H9 (cell line): ENCODE data around the gene OSBPL1A. TPM values are rescaled to one million over a fixed set of nuclear protein-coding genes. Genes with fewer than 3 reads are reported as not detected.

Experiments
- DNase-seq: peaks from one replicate; pipeline ENCODE4 v3.0.0-alpha.2; 2017
- H2AFZ ChIP-seq: one replicate; pipeline ENCODE4 v1.6.1; 2013; ENCODE audit warnings: mild to moderate bottlenecking, low read length, control low read depth, moderate library complexity
- H2AK5ac ChIP-seq: 2 replicates; pipeline ENCODE4 v1.6.1; 2013; ENCODE audit warnings: low read length, control low read depth, mixed read lengths; ENCODE audit not compliant: insufficient read length
- H2BK120ac ChIP-seq: one replicate; pipeline ENCODE4 v1.6.1; 2013; ENCODE audit warnings: low read depth, mild to moderate bottlenecking, low read length, control low read depth, inconsistent platforms; ENCODE audit not compliant: poor library complexity, severe bottlenecking
- H2BK12ac ChIP-seq: 2 replicates; pipeline ENCODE4 v1.6.1; 2013; ENCODE audit warnings: low read length, control low read depth, mixed read lengths, low read depth; ENCODE audit not compliant: insufficient read length
- H2BK15ac ChIP-seq: 2 replicates; pipeline ENCODE4 v1.6.1; 2013; ENCODE audit warnings: low read depth, low read length, control low read depth
- H2BK20ac ChIP-seq: one replicate; pipeline ENCODE4 v1.6.1; 2013; ENCODE audit warnings: low read depth, mild to moderate bottlenecking, low read length, control low read depth, inconsistent platforms; ENCODE audit not compliant: poor library complexity, severe bottlenecking
- H2BK5ac ChIP-seq: 2 replicates; pipeline ENCODE4 v1.6.1; 2013; ENCODE audit warnings: low read length, control low read depth, mixed read lengths; ENCODE audit not compliant: insufficient read length
- H3K14ac ChIP-seq: 2 replicates; pipeline ENCODE4 v1.6.1; 2013; ENCODE audit warnings: low read length, control low read depth; ENCODE audit not compliant: insufficient read depth
- H3K18ac ChIP-seq: 2 replicates; pipeline ENCODE4 v1.6.1; 2013; ENCODE audit warnings: low read depth, mild to moderate bottlenecking, mixed read lengths, low read length, control low read depth; ENCODE audit not compliant: insufficient read length
- H3K23ac ChIP-seq: 2 replicates; pipeline ENCODE4 v1.6.1; 2013; ENCODE audit warnings: low read length, control low read depth, mixed read lengths, low read depth; ENCODE audit not compliant: insufficient read length
- H3K23me2 ChIP-seq: 2 replicates; pipeline ENCODE4 v1.6.1; 2013; ENCODE audit warnings: low read depth, mild to moderate bottlenecking, mixed read lengths, low read length, control low read depth; ENCODE audit not compliant: insufficient read length, poor library complexity, severe bottlenecking
- H3K27ac ChIP-seq: 2 replicates; pipeline ENCODE4 v1.5.1; 2013; ENCODE audit warnings: low read length, control low read depth, mixed read lengths, low read depth; ENCODE audit not compliant: insufficient read length
- H3K27me3 ChIP-seq: 2 replicates; pipeline ENCODE4 v1.6.1; 2013; ENCODE audit warnings: low read length, control low read depth, inconsistent platforms; ENCODE audit not compliant: insufficient read depth
- H3K4ac ChIP-seq: 2 replicates; pipeline ENCODE4 v1.6.1; 2013; ENCODE audit warnings: low read depth, mild to moderate bottlenecking, control low read depth, inconsistent platforms, low read length, moderate library complexity
- H3K4me1 ChIP-seq: 2 replicates; pipeline ENCODE4 v1.6.1; 2013; ENCODE audit warnings: low read length, control low read depth, inconsistent platforms; ENCODE audit not compliant: insufficient read depth
- H3K4me2 ChIP-seq: 2 replicates; pipeline ENCODE4 v1.6.1; 2013; ENCODE audit warnings: low read length, control low read depth, mixed read lengths; ENCODE audit not compliant: insufficient read length, insufficient read depth
- H3K56ac ChIP-seq: 2 replicates; pipeline ENCODE4 v1.6.1; 2013; ENCODE audit warnings: low read depth, mild to moderate bottlenecking, mixed read lengths, low read length, control low read depth; ENCODE audit not compliant: insufficient read length
- H3K79me1 ChIP-seq: 2 replicates; pipeline ENCODE4 v1.6.1; 2013; ENCODE audit warnings: low read depth, mild to moderate bottlenecking, moderate library complexity, low read length, control low read depth, inconsistent platforms; ENCODE audit not compliant: insufficient read depth, poor library complexity, severe bottlenecking
- H3K79me2 ChIP-seq: 2 replicates; pipeline ENCODE4 v1.6.1; 2013; ENCODE audit warnings: low read length, control low read depth, inconsistent platforms; ENCODE audit not compliant: insufficient read depth
- H3K9ac ChIP-seq: 2 replicates; pipeline ENCODE4 v1.6.1; 2013; ENCODE audit warnings: low read length, control low read depth, mixed read lengths; ENCODE audit not compliant: insufficient read length; ENCODE audit errors: extremely low read depth
- H3K9me3 ChIP-seq: one replicate; pipeline ENCODE4 v1.6.1; 2013; ENCODE audit warnings: low read depth, low read length, inconsistent platforms; ENCODE audit not compliant: control insufficient read depth
- H3T11ph ChIP-seq: one replicate; pipeline ENCODE4 v1.6.1; 2013; ENCODE audit warnings: mild to moderate bottlenecking, low read length, control low read depth, inconsistent platforms
- H4K20me1 ChIP-seq: one replicate; pipeline ENCODE4 v1.6.1; 2013; ENCODE audit not compliant: control insufficient read depth, insufficient read length, insufficient read depth
- H4K5ac ChIP-seq: 2 replicates; pipeline ENCODE4 v1.6.1; 2013; ENCODE audit warnings: low read depth, mild to moderate bottlenecking, mixed read lengths, low read length, control low read depth; ENCODE audit not compliant: insufficient read length
- H4K8ac ChIP-seq: replicated peaks from 2 replicates; pipeline ENCODE4 v1.6.1; 2013; ENCODE audit warnings: low read length, control low read depth, mixed read lengths, low read depth; ENCODE audit not compliant: insufficient read length
- H4K91ac ChIP-seq: 2 replicates; pipeline ENCODE4 v1.6.1; 2013; ENCODE audit warnings: low read depth, mild to moderate bottlenecking, moderate library complexity, mixed read lengths, low read length, control low read depth; ENCODE audit not compliant: insufficient read length
- H3K27ac Mint-ChIP-seq, 3 experiments: 2 replicates in 2 of 3; 3 replicates in 1 of 3; pipeline ENCODE4 v1.8.0; 2020 to 2021; ENCODE audit warnings: mixed read lengths in 3 of 3, mild to moderate bottlenecking in 1 of 3, moderate library complexity in 1 of 3
- H3K27me3 Mint-ChIP-seq: 2 replicates; pipeline ENCODE4 v1.8.0; 2021; ENCODE audit warnings: low read depth, mild to moderate bottlenecking, moderate library complexity, mixed read lengths
- H3K36me3 Mint-ChIP-seq, 3 experiments: 2 replicates in 2 of 3; 3 replicates in 1 of 3; pipeline ENCODE4 v1.8.0; 2020 to 2021; ENCODE audit warnings: low read depth in 3 of 3, mixed read lengths in 3 of 3; ENCODE audit not compliant: insufficient read depth in 1 of 3
- H3K4me1 Mint-ChIP-seq, 2 experiments: 2 replicates each; pipeline ENCODE4 v1.8.0; 2020; ENCODE audit warnings: mixed read lengths in 2 of 2
- H3K4me3 Mint-ChIP-seq, 2 experiments: 2 replicates in 1 of 2; 3 replicates in 1 of 2; pipeline ENCODE4 v1.8.0; 2020 to 2021; ENCODE audit warnings: mild to moderate bottlenecking in 2 of 2, mixed read lengths in 2 of 2, moderate library complexity in 1 of 2
- H3K9me3 Mint-ChIP-seq, 2 experiments: 2 replicates in 1 of 2; 3 replicates in 1 of 2; pipeline ENCODE4 v1.8.0; 2020; ENCODE audit warnings: mild to moderate bottlenecking in 2 of 2, mixed read lengths in 2 of 2, moderate library complexity in 1 of 2
- total RNA-seq: library from RNA; stranded (reverse); gene quantifications from 2 replicates; pipeline ENCODE4 v1.2.1, GENCODE V29; 2021
- TF ChIP-seq, protein P1 (sequence below): fragments of 200-600 bp; sonication (generic); conservative IDR thresholded peaks from 3 replicates; pipeline ENCODE4 v1.8.0; 2021; ENCODE audit warnings: antibody characterized with exemption, mild to moderate bottlenecking

OSBPL1A gene
- total RNA-seq, 1 experiment from 2014 or later, result 33.9 TPM

DNA sequence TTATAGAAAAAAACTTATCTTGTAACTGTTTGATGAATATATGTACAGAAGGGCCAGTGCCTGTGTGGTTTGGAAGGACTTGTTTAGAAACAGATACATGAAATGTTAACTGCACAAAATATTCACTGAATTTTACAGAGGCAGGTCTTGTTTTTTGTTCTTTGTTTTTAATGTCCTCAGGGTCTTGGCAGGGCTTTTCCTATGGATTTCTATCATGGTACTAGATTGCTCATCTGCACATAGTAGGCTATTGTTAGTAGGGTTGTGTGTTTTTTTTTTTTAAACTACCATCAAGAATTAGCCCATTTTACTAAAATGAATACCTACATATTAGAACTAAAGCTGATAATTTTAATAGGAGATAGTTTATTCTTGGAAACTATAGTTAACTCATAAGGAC, 255.2 kb downstream of the OSBPL1A start:
- peaks cover 2 to 4% of the 10 kb centered on the region in 2 experiments; a peak in 3 of 5 replicates for H3K9me3 Mint-ChIP-seq

More for the DNA sequence above, 255.2 kb downstream of the OSBPL1A start:
- H2BK5ac ChIP-seq, result no peak overlapping the region
- H3K18ac ChIP-seq, result no peak overlapping the region
- no peak overlapping the region for H3T11ph ChIP-seq
- H4K8ac ChIP-seq, result no peak overlapping the region
- H3K36me3 Mint-ChIP-seq, result peaks cover 2 to 30% (median 15%) of the 10 kb centered on the region in 3 experiments; a peak in 6 of 7 replicates
- no peak overlapping the region for H3K4ac ChIP-seq
- H3K79me1 ChIP-seq, result no peaks in the 10 kb centered on the region
- H3K4me1 Mint-ChIP-seq, result peaks cover 9 to 16% of the 10 kb centered on the region in 2 experiments
- H3K27ac ChIP-seq, result no peak overlapping the region
- no peaks in the 10 kb centered on the region for H3K79me2 ChIP-seq
- TF ChIP-seq, protein P1, sequence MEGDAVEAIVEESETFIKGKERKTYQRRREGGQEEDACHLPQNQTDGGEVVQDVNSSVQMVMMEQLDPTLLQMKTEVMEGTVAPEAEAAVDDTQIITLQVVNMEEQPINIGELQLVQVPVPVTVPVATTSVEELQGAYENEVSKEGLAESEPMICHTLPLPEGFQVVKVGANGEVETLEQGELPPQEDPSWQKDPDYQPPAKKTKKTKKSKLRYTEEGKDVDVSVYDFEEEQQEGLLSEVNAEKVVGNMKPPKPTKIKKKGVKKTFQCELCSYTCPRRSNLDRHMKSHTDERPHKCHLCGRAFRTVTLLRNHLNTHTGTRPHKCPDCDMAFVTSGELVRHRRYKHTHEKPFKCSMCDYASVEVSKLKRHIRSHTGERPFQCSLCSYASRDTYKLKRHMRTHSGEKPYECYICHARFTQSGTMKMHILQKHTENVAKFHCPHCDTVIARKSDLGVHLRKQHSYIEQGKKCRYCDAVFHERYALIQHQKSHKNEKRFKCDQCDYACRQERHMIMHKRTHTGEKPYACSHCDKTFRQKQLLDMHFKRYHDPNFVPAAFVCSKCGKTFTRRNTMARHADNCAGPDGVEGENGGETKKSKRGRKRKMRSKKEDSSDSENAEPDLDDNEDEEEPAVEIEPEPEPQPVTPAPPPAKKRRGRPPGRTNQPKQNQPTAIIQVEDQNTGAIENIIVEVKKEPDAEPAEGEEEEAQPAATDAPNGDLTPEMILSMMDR, result no peak
- no peaks in the 10 kb centered on the region for H3K9me3 ChIP-seq
- no peak overlapping the region for H2BK15ac ChIP-seq
- H2AFZ ChIP-seq, result no peak overlapping the region
- H3K4me3 Mint-ChIP-seq, result no peak overlapping the region
- H2BK12ac ChIP-seq, result no peak overlapping the region
- no peaks in the 10 kb centered on the region for H3K27me3 Mint-ChIP-seq
- DNase-seq, result no peak
- no peaks in the 10 kb centered on the region for H4K20me1 ChIP-seq
- H2BK20ac ChIP-seq, result no peak overlapping the region
- no peak overlapping the region for H2AK5ac ChIP-seq
- H3K27me3 ChIP-seq, result no peaks in the 10 kb centered on the region
- no peak overlapping the region for H3K14ac ChIP-seq
- H3K23me2 ChIP-seq, result peaks cover 3% of the 10 kb centered on the region
- H4K91ac ChIP-seq, result no peak overlapping the region
- no peaks in the 10 kb centered on the region; the same call in 1 of the 2 replicates for H3K4me1 ChIP-seq
- no peak overlapping the region for H3K9ac ChIP-seq
- 0 out of 7 replicates have a peak overlapping the region, but pooled peaks of 1 of the 3 experiments have one; percentile 29 for H3K27ac Mint-ChIP-seq
- H4K5ac ChIP-seq, result no peak overlapping the region
- no peak overlapping the region for H3K4me2 ChIP-seq
- no peak overlapping the region for H3K23ac ChIP-seq
- no peak overlapping the region for H3K56ac ChIP-seq
- H2BK120ac ChIP-seq, result no peak overlapping the region
